ENCODE data around the gene TYR. TPM values are rescaled to one million over a fixed set of nuclear protein-coding genes. Genes with fewer than 3 reads are reported as not detected.
"Not testable (repeated sequence)": the region's sequence is repeated elsewhere in the genome, so short reads cannot be mapped to it uniquely, and the experiment has no call there.

TYR gene
- total RNA-seq, 1 donor from 2014 or later = not detected

DNA sequence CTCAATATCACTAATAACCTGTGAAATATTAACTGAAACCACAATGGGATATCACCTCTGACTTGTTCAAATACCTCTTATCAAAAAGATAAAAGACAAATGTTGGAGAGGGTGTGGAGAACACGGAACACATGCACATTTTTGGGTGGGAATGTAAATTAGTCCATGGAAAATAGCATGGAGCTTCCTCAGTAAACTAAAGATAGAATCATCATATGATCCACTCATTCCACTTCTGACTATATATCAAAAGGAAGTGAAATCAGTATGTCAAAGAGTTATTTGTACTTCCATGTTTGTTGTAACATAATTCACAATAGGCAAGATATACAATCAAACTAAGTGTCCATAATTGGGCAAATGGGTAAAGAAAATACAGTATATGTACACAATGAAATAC is 57.4 kb downstream of the TYR start:
- no peak for TF ChIP-seq CTCF (IDR thresholded peaks at IDR 0.05; ENCODE audit: unreplicated experiment)
- Mint-ChIP-seq H3K4me3 (no peak overlapping the region), H3K27me3 (ENCODE audit: low read depth) (no peaks in the 10 kb centered on the region), H3K9me3 (peaks cover 37% of the 10 kb centered on the region), H3K36me3 (peaks cover 2% of the 10 kb centered on the region), H3K4me1 (no peaks in the 10 kb centered on the region), H3K27ac (no peak overlapping the region)
- DNase-seq (ENCODE audit: low spot score in 2 of 2, unreplicated experiment in 2 of 2) = no peak

DNA sequence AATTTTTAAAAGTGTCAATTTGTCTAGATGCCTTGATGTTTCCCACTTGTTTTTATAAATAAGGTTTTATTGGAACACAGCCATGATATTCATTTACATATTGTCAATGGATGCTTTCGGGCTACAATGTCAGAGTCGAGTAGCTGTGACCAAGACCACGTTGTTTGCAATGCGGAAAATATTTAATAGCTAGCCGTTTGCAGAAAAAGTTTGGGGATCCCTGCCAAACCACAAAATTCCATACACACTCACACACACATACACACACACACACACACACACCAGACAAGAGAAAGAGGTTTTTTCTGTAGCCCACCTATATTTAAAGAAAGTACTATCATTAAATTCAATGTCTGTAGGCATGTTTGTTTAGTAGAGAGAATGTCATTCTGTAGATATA is 58.3 kb downstream of the TYR start:
- no peak overlapping the region for H3K4me3 Mint-ChIP-seq
- no peak for TF ChIP-seq CTCF (IDR thresholded peaks at IDR 0.05; ENCODE audit: unreplicated experiment)

DNA sequence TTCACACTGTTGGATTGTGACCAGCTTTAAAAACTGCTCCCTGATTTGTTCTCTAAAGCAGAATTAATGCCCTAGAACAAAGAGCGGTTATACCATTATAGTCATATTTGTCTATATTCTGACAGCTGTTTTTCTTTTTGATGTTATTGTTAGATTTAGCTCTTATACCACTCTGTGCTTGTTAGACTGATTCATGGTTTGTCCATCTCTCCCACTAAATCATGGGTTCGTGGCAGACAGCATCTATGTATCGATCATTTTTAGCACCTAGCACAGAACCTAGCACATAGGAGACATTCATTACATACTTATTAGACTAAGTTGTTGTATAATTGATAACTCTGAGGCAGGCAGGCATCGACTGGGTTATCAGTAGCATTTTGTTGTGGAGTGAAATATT is 69.3 kb downstream of the TYR start:
- not testable (repeated sequence) for H3K4me3 Mint-ChIP-seq; H3K27me3 Mint-ChIP-seq (ENCODE audit: low read depth); H3K36me3 Mint-ChIP-seq; H3K4me1 Mint-ChIP-seq; DNase-seq (ENCODE audit: low spot score in 2 of 2, unreplicated experiment in 2 of 2); H3K9me3 Mint-ChIP-seq; H3K27ac Mint-ChIP-seq

More for the DNA sequence above, 58.3 kb downstream of the TYR start:
- DNase-seq (ENCODE audit: low spot score in 2 of 2, unreplicated experiment in 2 of 2) = no peak
- Mint-ChIP-seq H3K9me3 (peaks cover 30% of the 10 kb centered on the region), H3K27me3 (ENCODE audit: low read depth) (no peaks in the 10 kb centered on the region), H3K36me3 (no peaks in the 10 kb centered on the region), H3K27ac (no peak overlapping the region), H3K4me1 (no peaks in the 10 kb centered on the region)

DNA sequence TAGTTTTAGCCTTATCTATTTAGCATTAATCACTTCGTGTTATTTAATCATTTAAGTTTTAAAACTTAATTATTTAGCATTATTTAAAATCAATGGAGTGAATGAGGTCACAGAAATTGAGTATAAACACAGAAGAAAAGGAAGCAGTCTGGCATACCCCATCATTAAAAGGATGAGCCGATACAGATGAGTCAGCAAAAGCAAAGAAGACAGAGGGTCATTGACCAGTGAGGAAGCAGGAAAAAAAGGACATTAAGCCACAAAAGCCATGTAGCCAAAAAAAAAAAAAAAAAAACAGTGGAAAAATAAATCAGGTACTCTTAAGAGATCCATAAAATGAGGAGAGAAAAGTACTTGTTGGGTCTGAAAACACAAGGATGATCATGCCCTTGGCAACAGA is 71.5 kb downstream of the TYR start:
- Mint-ChIP-seq H3K4me3 (no peak overlapping the region), H3K4me1 (peaks cover 4% of the 10 kb centered on the region), H3K27me3 (ENCODE audit: low read depth) (no peaks in the 10 kb centered on the region), H3K27ac (no peak overlapping the region), H3K36me3 (peaks cover 2% of the 10 kb centered on the region), H3K9me3 (peaks cover 11% of the 10 kb centered on the region)
- no peak for DNase-seq (ENCODE audit: low spot score in 2 of 2, unreplicated experiment in 2 of 2)
- TF ChIP-seq CTCF (IDR thresholded peaks at IDR 0.05; ENCODE audit: unreplicated experiment) = no peak

DNA sequence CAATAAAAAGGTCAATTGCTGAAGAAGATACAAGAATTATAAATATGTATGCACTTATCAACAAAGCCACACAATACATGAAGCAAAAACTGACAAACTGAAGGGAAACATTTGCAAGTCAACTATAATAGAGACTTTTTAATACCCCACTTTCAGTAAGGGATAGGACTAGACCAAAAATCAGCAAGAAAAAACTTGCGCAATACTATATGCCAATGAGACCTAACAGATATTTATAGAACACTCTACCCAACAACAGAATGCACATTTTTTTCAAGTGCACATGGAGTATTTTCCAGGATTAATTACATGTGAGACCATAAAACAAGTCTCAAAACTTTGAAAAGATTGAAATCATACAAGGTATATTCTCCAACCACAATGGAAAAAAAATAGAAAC is 83.8 kb downstream of the TYR start:
- H3K9me3 Mint-ChIP-seq = peaks cover 20% of the 10 kb centered on the region
- H3K4me1 Mint-ChIP-seq; DNase-seq (ENCODE audit: low spot score in 2 of 2, unreplicated experiment in 2 of 2); H3K27me3 Mint-ChIP-seq (ENCODE audit: low read depth); H3K36me3 Mint-ChIP-seq; H3K27ac Mint-ChIP-seq; H3K4me3 Mint-ChIP-seq: not testable (repeated sequence)

GRCh38 chr11:89267660-89268302 is 90.1 kb downstream of the TYR start:
- no peak for TF ChIP-seq CTCF (IDR thresholded peaks at IDR 0.05; ENCODE audit: unreplicated experiment)
- peaks cover 7% of the 10 kb centered on the region for H3K4me1 Mint-ChIP-seq
- H3K27ac Mint-ChIP-seq = no peak overlapping the region
- H3K27me3 Mint-ChIP-seq (ENCODE audit: low read depth) = no peaks in the 10 kb centered on the region
- no peak for DNase-seq (ENCODE audit: low spot score in 2 of 2, unreplicated experiment in 2 of 2)
- peaks cover 8% of the 10 kb centered on the region for H3K36me3 Mint-ChIP-seq
- peaks cover 19% of the 10 kb centered on the region for H3K9me3 Mint-ChIP-seq
- no peak overlapping the region for H3K4me3 Mint-ChIP-seq

DNA sequence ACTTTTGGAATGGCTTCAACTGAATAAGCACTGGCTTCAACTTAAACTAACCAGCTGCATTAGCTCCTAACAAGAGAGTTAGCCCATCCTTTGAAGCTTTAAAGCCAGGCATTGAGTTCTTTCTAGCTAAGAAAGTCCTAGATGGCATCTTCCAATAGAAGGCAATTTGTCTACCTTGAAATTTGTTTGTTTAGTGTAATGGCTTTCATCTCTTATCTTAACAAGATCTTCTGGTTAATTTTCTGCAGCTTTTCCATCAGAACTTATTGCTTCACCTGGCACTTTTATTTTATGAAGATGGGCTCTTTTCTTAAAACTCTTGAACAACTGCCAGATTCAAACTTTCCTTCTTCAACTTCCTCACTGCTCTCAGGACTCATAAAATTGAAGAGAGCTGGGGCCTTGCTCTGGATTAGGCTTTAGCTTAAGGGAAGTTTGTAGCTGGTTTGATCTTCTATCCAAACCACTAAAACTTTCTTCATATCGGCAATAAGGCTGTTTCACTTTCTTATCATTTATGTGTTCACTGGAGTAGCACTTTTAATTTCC is 94.9 kb downstream of the TYR start:
- H3K36me3 Mint-ChIP-seq; H3K4me1 Mint-ChIP-seq; DNase-seq (ENCODE audit: low spot score in 2 of 2, unreplicated experiment in 2 of 2); H3K27ac Mint-ChIP-seq; H3K4me3 Mint-ChIP-seq; H3K27me3 Mint-ChIP-seq (ENCODE audit: low read depth): not testable (repeated sequence)
- peaks cover 27% of the 10 kb centered on the region for H3K9me3 Mint-ChIP-seq

GRCh38 chr11:89273220-89273619 is 95.5 kb downstream of the TYR start:
- not testable (repeated sequence) for H3K4me1 Mint-ChIP-seq; H3K27me3 Mint-ChIP-seq (ENCODE audit: low read depth); H3K4me3 Mint-ChIP-seq; DNase-seq (ENCODE audit: low spot score in 2 of 2, unreplicated experiment in 2 of 2); H3K27ac Mint-ChIP-seq; H3K36me3 Mint-ChIP-seq
- peaks cover 27% of the 10 kb centered on the region for H3K9me3 Mint-ChIP-seq
